GM12878 (cell line): Measurements from ENCODE around the gene SRCAP. TPM values are rescaled to one million over a fixed set of nuclear protein-coding genes. Genes with fewer than 3 reads are reported as not detected.

Experiments used
- ASH2L ChIP-seq: fragments of 300-600, 200-600 bp; sonication (generic); IDR thresholded peaks from 2 replicates; pipeline ENCODE4 v1.6.1; 2017; ENCODE audit warnings: low read depth, mild to moderate bottlenecking, borderline replicate concordance
- CEBPB ChIP-seq, 2 experiments: fragments of 150-350 bp in 1 of 2; IDR thresholded peaks; 2 replicates each; pipeline ENCODE4 v1.6.1; 2012 to 2014; ENCODE audit warnings: low read depth in 2 of 2, low read length in 2 of 2, borderline replicate concordance in 1 of 2, inconsistent platforms in 1 of 2
- CHD2 ChIP-seq: IDR thresholded peaks from 2 replicates; pipeline ENCODE4 v1.6.1; 2011; ENCODE audit warnings: low read depth, low read length, improper control_type of control experiment, borderline replicate concordance
- IRF4 ChIP-seq: IDR thresholded peaks from 2 replicates; pipeline ENCODE4 v1.6.1; 2011; ENCODE audit warnings: low read depth, low read length
- JUND ChIP-seq: IDR thresholded peaks from 2 replicates; pipeline ENCODE4 v1.6.1; 2012; ENCODE audit warnings: low read depth, mild to moderate bottlenecking, low read length, improper control_type of control experiment, moderate library complexity
- KAT2A ChIP-seq: conservative IDR thresholded peaks from 2 replicates; pipeline ENCODE4 v1.6.1; 2011; ENCODE audit warnings: low read depth, low read length; ENCODE audit not compliant: control insufficient read depth
- MYC ChIP-seq: IDR thresholded peaks from 2 replicates; pipeline ENCODE4 v1.6.1; 2011; ENCODE audit warnings: mild to moderate bottlenecking, low read length, moderate library complexity, inconsistent platforms; ENCODE audit not compliant: insufficient read depth, insufficient replicate concordance, insufficient read length, severe bottlenecking
- NFYB ChIP-seq: IDR thresholded peaks from 2 replicates; pipeline ENCODE4 v1.6.1; 2011; ENCODE audit warnings: low read depth, mild to moderate bottlenecking, low read length, improper control_type of control experiment, moderate library complexity; ENCODE audit not compliant: insufficient read depth
- NR2C2 ChIP-seq: IDR thresholded peaks from 2 replicates; pipeline ENCODE4 v1.6.1; 2011; ENCODE audit warnings: borderline replicate concordance, low read depth; ENCODE audit not compliant: control insufficient read depth, insufficient read length
- POLR2A ChIP-seq: IDR thresholded peaks from 2 replicates; pipeline ENCODE4 v1.6.1; 2011; ENCODE audit warnings: low read depth, mild to moderate bottlenecking, low read length
- RELA ChIP-seq: fragments of 450-650 bp; IDR thresholded peaks from 2 replicates; pipeline ENCODE4 v1.8.0; 2014; ENCODE audit warnings: borderline replicate concordance; ENCODE audit not compliant: partially characterized antibody
- SMARCA5 ChIP-seq: fragments of 450-650 bp; IDR thresholded peaks from 2 replicates; pipeline ENCODE4 v1.6.1; 2017; ENCODE audit warnings: mild to moderate bottlenecking
- SP1 ChIP-seq: IDR thresholded peaks from one replicate; pipeline ENCODE4 v1.6.1; 2011; ENCODE audit warnings: low read depth, low read length
- SREBF2 ChIP-seq: IDR thresholded peaks from 2 replicates; pipeline ENCODE4 v1.6.1; 2012; ENCODE audit warnings: mild to moderate bottlenecking, low read length
- SUPT20H ChIP-seq: IDR thresholded peaks from 2 replicates; pipeline ENCODE4 v1.6.1; 2011; ENCODE audit warnings: low read depth, mild to moderate bottlenecking, low read length, moderate library complexity, borderline replicate concordance; ENCODE audit not compliant: control insufficient read depth
- TAF1 ChIP-seq: IDR thresholded peaks from 2 replicates; pipeline ENCODE4 v1.6.1; 2011; ENCODE audit warnings: mild to moderate bottlenecking, low read depth, low read length, borderline replicate concordance
- YBX1 ChIP-seq: fragments of 450-650 bp; IDR thresholded peaks from 2 replicates; pipeline ENCODE4 v1.6.1; 2016; ENCODE audit warnings: antibody characterized with exemption
- YY1 ChIP-seq: IDR thresholded peaks from 2 replicates; pipeline ENCODE4 v1.6.1; 2011; ENCODE audit warnings: low read depth, mild to moderate bottlenecking, low read length
- ZNF24 ChIP-seq: fragments of 450-650 bp; IDR thresholded peaks from 2 replicates; pipeline ENCODE4 v1.6.1; 2017; ENCODE audit warnings: antibody characterized with exemption, mild to moderate bottlenecking
- polyA plus RNA-seq, 11 experiments: library from polyadenylated mRNA; depleted of rRNA in 4 of 11; unstranded in 6 of 11; stranded (reverse) in 5 of 11; fragments of >200 nt; fragmentation: Nextera tagmentation in 4 of 11; fragmentation: Illumina TruSeq in 1 of 11; extraction: Ambion mirVana in 4 of 11; extraction: Trizol in 1 of 11; gene quantifications; 1 replicate in 1 of 11; 2 replicates in 10 of 11; pipeline versions ENCODE4 v1.2.1 to v1.2.3, GENCODE V29; 2011 to 2016; ENCODE audit warnings: inconsistent platforms in 2 of 11, missing spikeins in 2 of 11, low read depth in 1 of 11
- total RNA-seq, 4 experiments: library from RNA; depleted of rRNA in 3 of 4; stranded (reverse); fragments of >200 nt in 3 of 4; fragmentation: Illumina TruSeq in 1 of 4; extraction: Trizol in 1 of 4; gene quantifications; 2 replicates each; pipeline versions ENCODE4 v1.2.1 to v1.2.3, GENCODE V29; 2013 to 2021
- TF ChIP-seq, protein P1 (sequence below): fragments of 450-650 bp; IDR thresholded peaks from 2 replicates; pipeline ENCODE4 v1.6.1; 2017; ENCODE audit warnings: mild to moderate bottlenecking, low read depth, inconsistent platforms; ENCODE audit not compliant: poor library complexity, severe bottlenecking
- TF ChIP-seq, protein P2 (sequence below): IDR thresholded peaks from 2 replicates; pipeline ENCODE4 v1.6.1; 2012; ENCODE audit warnings: low read depth, low read length, improper control_type of control experiment
- TF ChIP-seq, protein P3 (sequence below): fragments of 450-650 bp; IDR thresholded peaks from 2 replicates; pipeline ENCODE4 v1.6.1; 2016; ENCODE audit warnings: mild to moderate bottlenecking, moderate library complexity, borderline replicate concordance

SRCAP gene
- total and polyA plus RNA-seq, 10 of the 15 experiments (the other 5 are each of a cell fraction or from before 2014, with no cell fraction given): 0.24 to 58.4 (median 11.6) TPM

DNA sequence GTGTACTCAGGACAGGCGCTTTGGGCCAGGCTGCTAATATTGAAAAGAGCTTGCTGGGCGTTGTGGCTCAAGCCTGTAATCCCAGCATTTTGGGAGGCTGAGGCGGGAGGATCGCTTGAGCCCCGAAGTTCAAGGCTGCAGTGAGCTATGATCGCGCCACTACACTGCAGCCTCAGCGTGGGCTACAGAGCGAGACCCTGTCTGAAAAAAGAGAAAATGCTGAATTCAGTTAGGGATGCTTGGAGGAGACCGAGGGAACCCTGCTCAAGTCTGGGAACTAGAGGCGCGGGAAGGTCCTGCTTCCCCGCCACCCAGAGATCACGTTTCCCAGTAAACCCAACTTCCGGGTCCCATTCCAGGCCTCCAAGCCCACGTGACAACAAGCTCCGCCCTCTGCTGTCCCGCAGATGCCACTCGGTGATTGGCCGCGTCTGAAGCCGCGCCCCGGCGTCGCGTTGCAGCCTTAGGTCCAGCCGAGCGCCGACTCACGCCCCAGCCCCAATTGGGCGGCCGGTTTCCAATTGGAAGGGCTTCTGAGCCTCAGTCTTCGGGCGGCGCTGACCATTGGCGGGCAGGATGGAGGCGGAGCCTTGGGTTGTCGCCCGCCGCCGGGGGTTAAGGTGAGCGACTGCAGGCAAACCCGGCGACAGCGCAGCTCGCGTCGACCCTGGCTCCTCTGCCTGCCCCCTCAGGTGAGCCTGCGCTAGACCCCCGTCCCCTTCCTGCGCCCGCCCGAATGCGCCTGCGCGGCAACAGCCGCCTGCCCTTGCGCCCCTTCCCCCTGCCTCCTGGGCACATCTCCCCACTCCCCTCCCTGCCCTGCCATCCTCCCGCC is 49.0 kb downstream of the SRCAP start, which contains the start of gene PHKG2 (continued):
- TF ChIP-seq JUND (no peak), NR2C2 (no peak), MYC (peak; percentile 37), ZNF24 (no peak), SREBF2 (no peak), SUPT20H (no peak), CEBPB (IDR thresholded peaks at IDR 0.05; ENCODE audit: borderline replicate concordance in 1 of 2, low read depth in 2 of 2, low read length in 2 of 2) (no peak), CHD2 (peak; percentile 74), NFYB (peak; percentile 90), YY1 (peak; percentile 44; the same call in 1 of the 2 replicates), RELA (peak; percentile 74), YBX1 (no peak), SP1 (peak; percentile 87), KAT2A (no peak), TAF1 (peak; percentile 97), POLR2A (peak; percentile 94), ASH2L (no peak), SMARCA5 (peak; percentile 79; the same call in 1 of the 2 replicates), IRF4 (0 out of 2 replicates have a peak, but pooled peaks have one; percentile 9)
- TF ChIP-seq, protein P1, sequence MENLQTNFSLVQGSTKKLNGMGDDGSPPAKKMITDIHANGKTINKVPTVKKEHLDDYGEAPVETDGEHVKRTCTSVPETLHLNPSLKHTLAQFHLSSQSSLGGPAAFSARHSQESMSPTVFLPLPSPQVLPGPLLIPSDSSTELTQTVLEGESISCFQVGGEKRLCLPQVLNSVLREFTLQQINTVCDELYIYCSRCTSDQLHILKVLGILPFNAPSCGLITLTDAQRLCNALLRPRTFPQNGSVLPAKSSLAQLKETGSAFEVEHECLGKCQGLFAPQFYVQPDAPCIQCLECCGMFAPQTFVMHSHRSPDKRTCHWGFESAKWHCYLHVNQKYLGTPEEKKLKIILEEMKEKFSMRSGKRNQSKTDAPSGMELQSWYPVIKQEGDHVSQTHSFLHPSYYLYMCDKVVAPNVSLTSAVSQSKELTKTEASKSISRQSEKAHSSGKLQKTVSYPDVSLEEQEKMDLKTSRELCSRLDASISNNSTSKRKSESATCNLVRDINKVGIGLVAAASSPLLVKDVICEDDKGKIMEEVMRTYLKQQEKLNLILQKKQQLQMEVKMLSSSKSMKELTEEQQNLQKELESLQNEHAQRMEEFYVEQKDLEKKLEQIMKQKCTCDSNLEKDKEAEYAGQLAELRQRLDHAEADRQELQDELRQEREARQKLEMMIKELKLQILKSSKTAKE: peak; percentile 17
- TF ChIP-seq, protein P2, sequence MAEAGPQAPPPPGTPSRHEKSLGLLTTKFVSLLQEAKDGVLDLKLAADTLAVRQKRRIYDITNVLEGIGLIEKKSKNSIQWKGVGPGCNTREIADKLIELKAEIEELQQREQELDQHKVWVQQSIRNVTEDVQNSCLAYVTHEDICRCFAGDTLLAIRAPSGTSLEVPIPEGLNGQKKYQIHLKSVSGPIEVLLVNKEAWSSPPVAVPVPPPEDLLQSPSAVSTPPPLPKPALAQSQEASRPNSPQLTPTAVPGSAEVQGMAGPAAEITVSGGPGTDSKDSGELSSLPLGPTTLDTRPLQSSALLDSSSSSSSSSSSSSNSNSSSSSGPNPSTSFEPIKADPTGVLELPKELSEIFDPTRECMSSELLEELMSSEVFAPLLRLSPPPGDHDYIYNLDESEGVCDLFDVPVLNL: no peak
- TF ChIP-seq, protein P3, sequence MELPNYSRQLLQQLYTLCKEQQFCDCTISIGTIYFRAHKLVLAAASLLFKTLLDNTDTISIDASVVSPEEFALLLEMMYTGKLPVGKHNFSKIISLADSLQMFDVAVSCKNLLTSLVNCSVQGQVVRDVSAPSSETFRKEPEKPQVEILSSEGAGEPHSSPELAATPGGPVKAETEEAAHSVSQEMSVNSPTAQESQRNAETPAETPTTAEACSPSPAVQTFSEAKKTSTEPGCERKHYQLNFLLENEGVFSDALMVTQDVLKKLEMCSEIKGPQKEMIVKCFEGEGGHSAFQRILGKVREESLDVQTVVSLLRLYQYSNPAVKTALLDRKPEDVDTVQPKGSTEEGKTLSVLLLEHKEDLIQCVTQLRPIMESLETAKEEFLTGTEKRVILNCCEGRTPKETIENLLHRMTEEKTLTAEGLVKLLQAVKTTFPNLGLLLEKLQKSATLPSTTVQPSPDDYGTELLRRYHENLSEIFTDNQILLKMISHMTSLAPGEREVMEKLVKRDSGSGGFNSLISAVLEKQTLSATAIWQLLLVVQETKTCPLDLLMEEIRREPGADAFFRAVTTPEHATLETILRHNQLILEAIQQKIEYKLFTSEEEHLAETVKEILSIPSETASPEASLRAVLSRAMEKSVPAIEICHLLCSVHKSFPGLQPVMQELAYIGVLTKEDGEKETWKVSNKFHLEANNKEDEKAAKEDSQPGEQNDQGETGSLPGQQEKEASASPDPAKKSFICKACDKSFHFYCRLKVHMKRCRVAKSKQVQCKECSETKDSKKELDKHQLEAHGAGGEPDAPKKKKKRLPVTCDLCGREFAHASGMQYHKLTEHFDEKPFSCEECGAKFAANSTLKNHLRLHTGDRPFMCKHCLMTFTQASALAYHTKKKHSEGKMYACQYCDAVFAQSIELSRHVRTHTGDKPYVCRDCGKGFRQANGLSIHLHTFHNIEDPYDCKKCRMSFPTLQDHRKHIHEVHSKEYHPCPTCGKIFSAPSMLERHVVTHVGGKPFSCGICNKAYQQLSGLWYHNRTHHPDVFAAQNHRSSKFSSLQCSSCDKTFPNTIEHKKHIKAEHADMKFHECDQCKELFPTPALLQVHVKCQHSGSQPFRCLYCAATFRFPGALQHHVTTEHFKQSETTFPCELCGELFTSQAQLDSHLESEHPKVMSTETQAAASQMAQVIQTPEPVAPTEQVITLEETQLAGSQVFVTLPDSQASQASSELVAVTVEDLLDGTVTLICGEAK: peak; percentile 49; the same call in 1 of the 2 replicates
